HCT116 (cell line): ENCODE data around the gene SPSB1. TPM values are rescaled to one million over a fixed set of nuclear protein-coding genes. Genes with fewer than 3 reads are reported as not detected.

Experiments
- ATAC-seq: fragments of 200-7000 bp; cut with Tn5 transposase; 2 replicates; pipeline ENCODE4 v1.9.1; 2020; ENCODE audit warnings: mild to moderate bottlenecking, moderate library complexity
- BruUV-seq: library from RNA; stranded (reverse); fragments of 400-500 nt; replicated peaks from 2 replicates; lab custom pipeline; 2021; lab: Mats Ljungman, UMichigan
- CTCF ChIA-PET: fragments of 300-600 bp; sonication (Branson Sonifier 250); formaldehyde crosslinking; loops from one replicate; lab custom pipeline; 2021; ENCODE audit warnings: antibody characterized with exemption; lab: Charles Lee
- POLR2A ChIA-PET: fragments of 300-600, 350-600 bp; sonication (Branson Sonifier 250); formaldehyde crosslinking; loops from one replicate; lab custom pipeline; 2021; ENCODE audit warnings: antibody characterized with exemption; lab: Charles Lee
- RAD21 ChIA-PET, 2 experiments: fragments of 300-600 bp; sonication (Branson Sonifier 250); formaldehyde crosslinking; loops; one replicate each; lab custom pipeline; 2023; ENCODE audit warnings: low total read pairs in 2 of 2; ENCODE audit not compliant: uncharacterized antibody in 2 of 2, unreplicated experiment in 2 of 2, low non-redundant PET in 1 of 2; lab: Charles Lee
- DNase-seq: peaks from one replicate; pipeline ENCODE4 v3.0.0-alpha.2; 2010; ENCODE audit warnings: low read depth, low spot score
- H2AFZ ChIP-seq: fragments of 200-600 bp; shearing (Covaris generic), sonication (generic); 2 replicates; pipeline ENCODE4 v1.6.1; 2017; ENCODE audit warnings: low read depth, mixed run types, mixed read lengths, antibody characterized with exemption, low read length; ENCODE audit not compliant: poor library complexity, severe bottlenecking
- H3K27ac ChIP-seq: 2 replicates; pipeline ENCODE4 v1.5.1; 2012; ENCODE audit warnings: low read depth, low read length
- H3K27me3 ChIP-seq: fragments of 200-600 bp; sonication (generic); 2 replicates; pipeline ENCODE4 v1.6.1; 2016; ENCODE audit warnings: mixed run types, low read length, mixed read lengths; ENCODE audit not compliant: insufficient read depth
- H3K36me3 ChIP-seq, 2 experiments: fragments of 200-500 bp in 1 of 2; fragments of 200-600 bp in 1 of 2; sonication (Bioruptor generic) in 1 of 2; sonication (generic) in 1 of 2; 2 replicates each; pipeline versions ENCODE4 v1.5.1 to v1.6.1; 2014 to 2016; ENCODE audit warnings: low read length in 2 of 2, inconsistent platforms in 1 of 2, mixed read lengths in 1 of 2, mixed run types in 1 of 2; ENCODE audit not compliant: insufficient read depth in 2 of 2, control insufficient read depth in 1 of 2
- H3K4me1 ChIP-seq, 2 experiments: fragments of 200-600 bp in 1 of 2; sonication (generic) in 1 of 2; 2 replicates each; pipeline versions ENCODE4 v1.5.1 to v1.6.1; 2012 to 2017; ENCODE audit warnings: low read length in 2 of 2, inconsistent platforms in 1 of 2, mild to moderate bottlenecking in 1 of 2, mixed read lengths in 1 of 2, mixed run types in 1 of 2, moderate library complexity in 1 of 2; ENCODE audit not compliant: insufficient read depth in 2 of 2, control insufficient read depth in 1 of 2
- H3K4me2 ChIP-seq: fragments of 200-600 bp; sonication (generic); 2 replicates; pipeline ENCODE4 v1.6.1; 2017; ENCODE audit warnings: mixed run types, low read length, mixed read lengths
- H3K4me3 ChIP-seq, 2 experiments: fragments of 200-600 bp in 1 of 2; sonication (generic) in 1 of 2; replicated peaks in 1 of 2; 2 replicates each; pipeline ENCODE4 v1.5.1; 2011 to 2016; ENCODE audit warnings: low read length in 2 of 2, control low read depth in 1 of 2, low read depth in 1 of 2, mild to moderate bottlenecking in 1 of 2, mixed read lengths in 1 of 2, mixed run types in 1 of 2
- H3K79me2 ChIP-seq: fragments of 200-600 bp; sonication (generic); 2 replicates; pipeline ENCODE4 v1.6.1; 2017; ENCODE audit warnings: mild to moderate bottlenecking, mixed run types, low read length, moderate library complexity, mixed read lengths; ENCODE audit not compliant: insufficient read depth
- H3K9ac ChIP-seq: fragments of 200-600 bp; sonication (generic); 2 replicates; pipeline ENCODE4 v1.6.1; 2016; ENCODE audit warnings: low read length, mixed read lengths
- H3K9me2 ChIP-seq: fragments of 200-600 bp; sonication (generic), shearing (Covaris generic); 2 replicates; pipeline ENCODE4 v1.6.1; 2017; ENCODE audit warnings: mixed run types, mild to moderate bottlenecking, moderate library complexity; ENCODE audit not compliant: insufficient read depth
- H3K9me3 ChIP-seq, 2 experiments: fragments of 200-500 bp in 1 of 2; fragments of 200-600 bp in 1 of 2; sonication (Bioruptor generic) in 1 of 2; sonication (generic) in 1 of 2; 2 replicates each; pipeline ENCODE4 v1.6.1; 2014 to 2017; ENCODE audit warnings: low read length in 2 of 2, mixed read lengths in 2 of 2, inconsistent platforms in 1 of 2, low read depth in 1 of 2, mild to moderate bottlenecking in 1 of 2, mixed run types in 1 of 2, moderate library complexity in 1 of 2; ENCODE audit not compliant: control insufficient read depth in 1 of 2, insufficient read depth in 1 of 2
- H4K20me1 ChIP-seq: fragments of 200-600 bp; sonication (generic), shearing (Covaris generic); 2 replicates; pipeline ENCODE4 v1.6.1; 2017; ENCODE audit warnings: mixed run types, mild to moderate bottlenecking, moderate library complexity; ENCODE audit not compliant: insufficient read depth
- ATF3 ChIP-seq: IDR thresholded peaks from 2 replicates; pipeline ENCODE4 v1.6.1; 2012
- CEBPB ChIP-seq: IDR thresholded peaks from 2 replicates; pipeline ENCODE4 v1.6.1; 2012; ENCODE audit warnings: low read depth
- CTCF ChIP-seq, 3 experiments: fragments of 200-600 bp in 1 of 3; sonication (generic) in 1 of 3; IDR thresholded peaks in 2 of 3; conservative IDR thresholded peaks in 1 of 3; 2 replicates each; pipeline ENCODE4 v1.5.1; 2012 to 2017; ENCODE audit warnings: low read depth in 2 of 3, low read length in 2 of 3, antibody characterized with exemption in 1 of 3, borderline replicate concordance in 1 of 3, control low read depth in 1 of 3, mild to moderate bottlenecking in 1 of 3, mixed read lengths in 1 of 3, mixed run types in 1 of 3, moderate library complexity in 1 of 3; ENCODE audit not compliant: insufficient read depth in 1 of 3
- EZH2 ChIP-seq: fragments of 200-600 bp; sonication (generic); IDR thresholded peaks from 2 replicates; pipeline ENCODE4 v1.6.1; 2017; ENCODE audit warnings: antibody characterized with exemption, mixed run types
- POLR2A ChIP-seq: IDR thresholded peaks from 2 replicates; pipeline ENCODE4 v1.7.0; 2011; ENCODE audit warnings: borderline replicate concordance; ENCODE audit not compliant: insufficient read depth, insufficient read length; ENCODE audit errors: extremely low read depth
- SP1 ChIP-seq: IDR thresholded peaks from 2 replicates; pipeline ENCODE4 v1.6.1; 2012; ENCODE audit warnings: low read depth
- TCF7L2 ChIP-seq: IDR thresholded peaks from 2 replicates; pipeline ENCODE4 v1.7.0; 2011; ENCODE audit warnings: borderline replicate concordance, inconsistent platforms; ENCODE audit not compliant: insufficient read depth, insufficient read length; ENCODE audit errors: extremely low read depth
- ZFX ChIP-seq: fragments of 450-650 bp; IDR thresholded peaks from 2 replicates; pipeline ENCODE4 v1.6.1; 2017
- ZNF274 ChIP-seq: fragments of 200-500 bp; sonication (Bioruptor generic); IDR thresholded peaks from 2 replicates; pipeline ENCODE4 v1.6.1; 2014; ENCODE audit warnings: mild to moderate bottlenecking, low read depth, low read length, inconsistent platforms
- intact Hi-C: fragments of 100-400 bp; cut with micrococcal nuclease; formaldehyde crosslinking; loops from 2 replicates; pipeline ENCODE4 v1.10.0; 2022
- total RNA-seq: library from RNA; stranded (reverse); gene quantifications from one replicate; pipeline ENCODE4 v1.2.1, GENCODE V29; 2021; ENCODE audit not compliant: unreplicated experiment

Gene SPSB1
- total RNA-seq, 1 experiment from 2014 or later: 10.8 TPM

GRCh38 chr1:9406111-9406510 is 113.4 kb downstream of the SPSB1 start:
- ATAC-seq: no peak
- TF ChIP-seq ZNF274 (no peak), ZFX (no peak), ATF3 (no peak), POLR2A (no peak), CTCF (IDR thresholded peaks at IDR 0.05 in 2 of 3, conservative IDR thresholded peaks at IDR 0.05 in 1 of 3; ENCODE audit: borderline replicate concordance in 1 of 3, insufficient read depth in 1 of 3, low read depth in 2 of 3, low read length in 2 of 3) (no peak)
- H3K4me1 ChIP-seq: peaks cover 0 to 20% of the 10 kb centered on the region in 2 experiments; a peak in 3 of 4 replicates
- no peak overlapping the region for H3K4me2 ChIP-seq
- H2AFZ ChIP-seq: no peak overlapping the region
- no peaks in the 10 kb centered on the region for H3K9me2 ChIP-seq
- POLR2A ChIA-PET: no interaction called here
- CTCF ChIA-PET: no interaction called here
- H3K4me3 ChIP-seq: no peak overlapping the region
- H3K36me3 ChIP-seq: no peaks in the 10 kb centered on the region
- H4K20me1 ChIP-seq: no peaks in the 10 kb centered on the region
- intact Hi-C loops: no loop called here
- H3K79me2 ChIP-seq: no peaks in the 10 kb centered on the region
- peaks cover 0 to 3% of the 10 kb centered on the region in 2 experiments; a peak in 1 of 4 replicates for H3K9me3 ChIP-seq
- no peak overlapping the region for H3K27ac ChIP-seq
- H3K27me3 ChIP-seq: no peaks in the 10 kb centered on the region
- DNase-seq: no peak
- RAD21 ChIA-PET: no interaction called here
- no peak overlapping the region for H3K9ac ChIP-seq
- BruUV-seq: no TSS peak

GRCh38 chr1:9410737-9411297 is 118.1 kb downstream of the SPSB1 start:
- no peak overlapping the region for H3K4me2 ChIP-seq
- BruUV-seq: no TSS peak
- no peaks in the 10 kb centered on the region for H3K9me2 ChIP-seq
- ChIA-PET RAD21 (no interaction called here), CTCF (interaction anchor here (0.7 kb wide), 1 partner anchor 167 kb away, joined by 4 read pairs; no protein-coding TSS in a partner anchor), POLR2A (no interaction called here)
- peak; percentile 22 for DNase-seq
- no peaks in the 10 kb centered on the region for H3K36me3 ChIP-seq
- H3K27me3 ChIP-seq: no peaks in the 10 kb centered on the region
- intact Hi-C loops: no loop called here
- H3K4me3 ChIP-seq: no peak overlapping the region
- ATAC-seq: no peak
- H3K4me1 ChIP-seq: peaks cover 28 to 29% of the 10 kb centered on the region in 2 experiments
- no peaks in the 10 kb centered on the region for H4K20me1 ChIP-seq
- no peak overlapping the region for H3K9ac ChIP-seq
- peaks cover 0 to 3% of the 10 kb centered on the region in 2 experiments; a peak in 1 of 4 replicates for H3K9me3 ChIP-seq
- TF ChIP-seq EZH2 (no peak), ZFX (no peak), SP1 (no peak), TCF7L2 (no peak), ATF3 (no peak), CEBPB (no peak)
- TF ChIP-seq, all 23 proteins: peak for 0
- Histone ChIP-seq H2AFZ (no peak overlapping the region), H3K27ac (peak overlapping the region; percentile 38; the same call in 1 of the 2 replicates), H3K79me2 (no peaks in the 10 kb centered on the region)
